ENCODE results near the gene CAMSAP1.
"Not testable (repeated sequence)": the region's sequence is repeated elsewhere in the genome, so short reads cannot be mapped to it uniquely, and the experiment has no call there.

The CAMSAP1 gene

GRCh38 chr9:135950135-135950682, 42.9 kb upstream of the CAMSAP1 start:
- no peak for TF ChIP-seq CTCF (IDR thresholded peaks at IDR 0.05; ENCODE audit: insufficient read depth, low read depth, low read length, missing control alignments)
- no peak overlapping the region for H3K4me3 ChIP-seq (ENCODE audit: low read depth, low read length)
- DNase-seq (ENCODE audit: low read depth): no peak

- TF ChIP-seq CTCF (IDR thresholded peaks at IDR 0.05; ENCODE audit: insufficient read depth, low read depth, low read length, missing control alignments): no peak
- DNase-seq (ENCODE audit: low read depth): no peak
- no peak overlapping the region for H3K4me3 ChIP-seq (ENCODE audit: low read depth, low read length)
Observed at GRCh38 chr9:135949501-135950134, 42.3 kb upstream of the CAMSAP1 start.

- no peak overlapping the region for H3K4me3 ChIP-seq (ENCODE audit: low read depth, low read length)
- DNase-seq (ENCODE audit: low read depth): no peak
- no peak for TF ChIP-seq CTCF (IDR thresholded peaks at IDR 0.05; ENCODE audit: insufficient read depth, low read depth, low read length, missing control alignments)
Observed at GRCh38 chr9:135948968-135949367, 41.6 kb upstream of the CAMSAP1 start.

DNA sequence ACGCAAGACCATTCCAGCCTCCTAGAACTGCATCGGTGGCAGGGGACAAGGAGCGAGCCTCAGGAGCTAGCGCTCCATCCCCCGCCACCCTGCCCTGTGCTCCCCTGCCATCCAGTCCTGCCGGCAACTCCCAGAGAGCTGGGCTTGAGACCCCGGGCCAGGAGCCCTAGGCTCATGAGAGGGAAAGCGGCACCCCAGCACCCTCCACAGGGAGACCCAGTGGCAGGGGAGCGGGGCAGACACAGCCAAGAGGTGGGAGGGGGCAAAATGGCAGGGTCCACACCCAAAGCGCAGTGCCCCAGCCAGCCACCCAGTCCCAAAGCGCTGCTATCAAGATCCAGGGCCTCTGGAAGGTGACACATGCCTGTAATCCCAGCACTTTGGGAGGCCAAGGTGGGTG, 41.1 kb upstream of the CAMSAP1 start:
- no peak for TF ChIP-seq CTCF (IDR thresholded peaks at IDR 0.05; ENCODE audit: insufficient read depth, low read depth, low read length, missing control alignments)
- no peak for DNase-seq (ENCODE audit: low read depth)
- no peak overlapping the region for H3K4me3 ChIP-seq (ENCODE audit: low read depth, low read length)

DNA sequence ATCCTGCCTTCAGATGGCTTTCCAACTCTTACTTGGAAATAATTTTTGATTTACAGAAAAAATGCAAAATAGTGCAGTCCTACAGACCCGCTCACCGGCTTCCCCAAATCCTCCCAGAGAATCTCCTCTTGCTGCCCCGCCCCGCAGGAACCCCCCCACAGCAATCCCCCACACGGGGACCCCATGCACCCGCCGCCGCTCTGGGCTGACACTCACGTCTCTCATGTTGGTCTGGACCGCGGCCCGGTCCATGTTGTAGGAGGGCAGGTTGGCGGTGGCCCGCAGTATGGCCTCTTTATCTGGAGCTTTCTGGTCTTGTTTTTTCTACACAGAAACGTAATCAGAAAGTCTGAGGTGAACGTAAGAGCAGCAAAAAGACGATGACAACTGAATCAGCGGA, 40.2 kb upstream of the CAMSAP1 start:
- no peak for DNase-seq (ENCODE audit: low read depth)
- no peak for TF ChIP-seq CTCF (IDR thresholded peaks at IDR 0.05; ENCODE audit: insufficient read depth, low read depth, low read length, missing control alignments)
- H3K4me3 ChIP-seq (ENCODE audit: low read depth, low read length): no peak overlapping the region

- not testable (repeated sequence) for DNase-seq (ENCODE audit: low read depth); H3K4me3 ChIP-seq (ENCODE audit: low read depth, low read length)
Observed at GRCh38 chr9:135947105-135947504, 39.8 kb upstream of the CAMSAP1 start.

GRCh38 chr9:135946392-135946994, 39.1 kb upstream of the CAMSAP1 start:
- no peak overlapping the region for H3K4me3 ChIP-seq (ENCODE audit: low read depth, low read length)
- no peak for TF ChIP-seq CTCF (IDR thresholded peaks at IDR 0.05; ENCODE audit: insufficient read depth, low read depth, low read length, missing control alignments)
- no peak for DNase-seq (ENCODE audit: low read depth)
